ENCODE results near the gene CDH13.

DNA sequence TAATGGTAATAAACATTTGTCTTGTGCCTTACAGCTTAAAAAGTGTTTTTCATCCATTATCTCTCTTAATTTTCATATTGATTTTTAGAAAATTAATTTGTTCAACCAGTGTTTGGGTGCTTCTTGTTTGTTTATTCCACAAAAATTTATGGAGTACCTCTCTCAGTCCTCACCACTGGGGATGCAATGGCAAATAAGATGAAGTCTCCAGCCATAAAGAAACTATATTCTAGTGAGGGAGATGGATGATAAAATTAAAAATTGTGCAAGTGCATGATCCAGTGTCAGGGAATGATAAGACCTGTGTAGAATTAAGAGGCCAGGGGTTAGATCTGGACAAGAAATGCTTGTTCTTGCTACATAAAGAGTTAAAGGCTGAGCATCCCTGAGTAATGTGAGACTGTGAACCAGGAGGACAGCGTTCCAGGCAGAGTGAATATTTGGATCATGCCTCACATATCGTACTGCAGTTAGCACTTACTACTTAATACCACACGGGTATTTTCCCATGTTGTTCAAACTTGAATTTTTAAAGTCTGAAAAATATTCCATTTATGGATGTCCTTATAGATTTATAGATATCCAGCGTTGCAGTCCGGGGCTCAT lies 645.3 kb downstream of the CDH13 start:
- TF ChIP-seq, protein P1, sequence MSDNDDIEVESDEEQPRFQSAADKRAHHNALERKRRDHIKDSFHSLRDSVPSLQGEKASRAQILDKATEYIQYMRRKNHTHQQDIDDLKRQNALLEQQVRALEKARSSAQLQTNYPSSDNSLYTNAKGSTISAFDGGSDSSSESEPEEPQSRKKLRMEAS (CRISPR knock-in tag; IDR thresholded peaks at IDR 0.05) = no peak
- TF ChIP-seq SNAPC5 (CRISPR knock-in tag; IDR thresholded peaks at IDR 0.05) (no peak), CTCF (IDR thresholded peaks at IDR 0.05 in 2 of 3, conservative IDR thresholded peaks at IDR 0.05 in 1 of 3; ENCODE audit: insufficient read depth in 2 of 3, low read depth in 1 of 3, low read length in 3 of 3) (no peak), FOXJ3 (CRISPR knock-in tag; IDR thresholded peaks at IDR 0.05) (no peak), ATF3 (IDR thresholded peaks at IDR 0.05) (no peak), ATF3 (CRISPR knock-in tag; conservative IDR thresholded peaks at IDR 0.05) (no peak), CEBPZ (IDR thresholded peaks at IDR 0.05; ENCODE audit: borderline replicate concordance, low read depth, low read length) (no peak), POLR2A (conservative IDR thresholded peaks at IDR 0.05) (no peak), ZNF589 (CRISPR knock-in tag; IDR thresholded peaks at IDR 0.05; ENCODE audit: low read depth) (no peak), FOXA3 (CRISPR knock-in tag; conservative IDR thresholded peaks at IDR 0.05 in 1 of 2, IDR thresholded peaks at IDR 0.05 in 1 of 2) (no peak), NR2C1 (IDR thresholded peaks at IDR 0.05) (no peak), NR2C1 (tag; IDR thresholded peaks at IDR 0.05) (no peak), RBBP5 (IDR thresholded peaks at IDR 0.05; ENCODE audit: borderline replicate concordance, insufficient read depth, low read length, poor library complexity, severe bottlenecking) (no peak)

All from K562 (cell line).